Sciatic nerve (tissue), 2 donors: Measurements from ENCODE around the gene ZNF385B. TPM values are rescaled to one million over a fixed set of nuclear protein-coding genes. Genes with fewer than 3 reads are reported as not detected.

Experiments
- ATAC-seq: fragments of 200-7000 bp; cut with Tn5 transposase; one replicate; pipeline ENCODE4 v1.9.1; 2020; ENCODE audit warnings: mild to moderate bottlenecking, moderate library complexity
- DNase-seq: peaks from one replicate; pipeline ENCODE4 v3.0.0-alpha.2; 2020; ENCODE audit warnings: low spot score
- intact Hi-C: fragments of 100-400 bp; cut with DNase I; formaldehyde crosslinking; loops from one replicate; pipeline ENCODE4 v1.14.2; 2022
- total RNA-seq: library from RNA; stranded (reverse); fragmentation: NEBNext Ultra II Directional; extraction: Animal tissue kit (Norgen Biotek cat#: 25700); gene quantifications from one replicate; pipeline ENCODE4 v1.2.1, GENCODE V29; 2021
- donor health status: DM: no; HTN: no; CAD: no.
- donor health status: DM: no; HTN: no; CAD: no.

ZNF385B gene
- total RNA-seq, 1 donor from 2014 or later: 5.3 TPM

DNA sequence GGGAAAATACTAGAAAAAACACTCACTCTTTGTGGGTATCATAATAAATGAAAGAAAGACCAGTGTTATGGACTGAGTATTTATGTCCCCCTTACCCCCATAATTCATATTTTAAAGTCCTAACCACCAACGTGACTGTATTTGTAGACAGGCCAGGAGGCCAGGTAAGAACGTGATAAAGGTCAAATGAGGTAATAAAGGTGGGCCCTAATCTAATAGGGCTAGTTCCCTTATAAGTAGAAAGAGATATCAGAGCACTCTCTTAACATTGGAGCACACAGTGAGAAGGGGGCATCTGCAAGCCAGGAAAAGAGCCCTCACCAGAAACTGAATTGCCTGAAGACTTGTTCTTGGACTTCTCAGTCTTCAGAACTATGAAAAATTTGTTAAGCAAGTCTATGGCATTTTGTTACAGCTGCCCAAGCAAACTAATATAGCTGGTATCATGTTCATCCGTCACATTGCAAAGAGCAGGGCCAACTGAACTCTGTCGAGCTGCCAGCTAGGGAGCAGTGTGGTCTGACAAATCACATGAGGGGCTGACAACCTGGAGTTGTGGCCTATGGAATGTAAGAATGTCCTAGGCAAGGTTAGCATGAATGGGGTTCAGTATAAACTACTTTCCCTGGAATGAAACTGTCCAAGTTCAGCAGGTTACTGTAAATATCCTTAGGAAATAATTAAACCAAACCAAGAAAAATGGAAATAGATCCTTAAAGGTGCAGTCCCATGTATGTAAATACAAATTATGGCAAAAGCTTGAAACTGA is 280.9 kb downstream of the ZNF385B start:
- intact Hi-C loops: no loop called here
- ATAC-seq: no peak
- DNase-seq: no peak

DNA sequence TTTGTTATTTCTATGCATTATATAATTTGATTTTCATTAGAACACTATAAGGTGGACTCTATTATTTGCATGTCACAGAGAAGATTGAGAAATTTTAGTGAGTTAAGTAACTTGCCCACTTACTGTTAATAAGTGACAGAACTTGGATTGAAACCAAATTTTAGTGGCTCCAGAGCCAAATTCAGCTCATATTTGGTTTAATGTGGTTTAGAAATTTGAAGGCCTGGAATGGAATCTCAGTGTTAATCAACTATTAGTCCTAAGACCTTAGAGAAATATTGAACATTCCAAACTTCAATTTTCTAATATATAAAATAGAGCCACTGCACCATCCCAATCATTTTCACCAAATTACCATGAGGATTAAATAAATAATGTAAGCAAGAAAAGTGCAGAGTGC is 281.6 kb downstream of the ZNF385B start:
- ATAC-seq (no peak), DNase-seq (no peak)
- intact Hi-C loops: no loop called here

- intact Hi-C loops: no loop called here
Measured at GRCh38 chr2:179578171-179578916, 283.1 kb downstream of the ZNF385B start.

DNA sequence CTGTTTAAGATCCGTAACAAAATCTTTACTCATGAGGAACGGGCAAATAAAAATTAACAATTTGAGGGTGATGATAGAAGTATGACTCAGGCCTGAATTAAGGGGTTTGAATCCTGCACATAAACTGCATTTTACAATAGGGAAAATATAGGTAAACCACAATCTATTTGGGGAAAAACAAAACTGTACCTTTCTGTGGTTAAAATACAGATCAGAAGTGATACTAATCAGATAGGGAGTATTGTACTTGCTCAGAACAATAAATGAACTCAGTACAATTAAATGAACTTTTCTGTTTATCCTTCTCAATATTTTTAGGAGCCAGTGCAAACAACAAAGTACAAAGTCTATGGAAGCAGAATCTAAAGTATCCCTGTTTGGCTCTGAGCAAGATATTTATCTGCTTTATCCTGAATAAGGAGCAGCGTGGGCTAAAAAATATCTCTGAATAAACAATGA is 287.3 kb downstream of the ZNF385B start:
- no peak for ATAC-seq
- intact Hi-C loops: no loop called here

More at GRCh38 chr2:179578171-179578916, 283.1 kb downstream of the ZNF385B start:
- DNase-seq (no peak), ATAC-seq (no peak)

DNA sequence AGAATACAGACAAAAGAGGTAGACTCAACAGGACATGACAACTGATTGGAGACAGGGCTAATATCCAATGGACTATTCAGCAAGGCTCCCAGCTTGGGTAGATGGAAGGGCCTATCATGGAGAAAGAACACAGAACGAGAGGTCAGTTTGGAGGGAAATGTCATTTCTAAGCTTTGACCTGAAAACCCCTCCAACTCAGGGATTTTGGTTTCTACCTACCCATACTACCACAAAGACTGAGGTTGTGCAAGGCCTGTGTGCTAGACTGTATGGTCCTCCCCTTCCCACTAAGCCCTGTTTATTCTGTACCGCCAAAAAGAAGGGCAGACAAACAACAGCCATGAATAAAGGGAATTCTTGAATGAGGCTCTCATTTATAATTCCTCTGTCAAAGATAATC is 288.9 kb downstream of the ZNF385B start:
- no peak for ATAC-seq

More for the DNA sequence above, 287.3 kb downstream of the ZNF385B start:
- DNase-seq: no peak

DNA sequence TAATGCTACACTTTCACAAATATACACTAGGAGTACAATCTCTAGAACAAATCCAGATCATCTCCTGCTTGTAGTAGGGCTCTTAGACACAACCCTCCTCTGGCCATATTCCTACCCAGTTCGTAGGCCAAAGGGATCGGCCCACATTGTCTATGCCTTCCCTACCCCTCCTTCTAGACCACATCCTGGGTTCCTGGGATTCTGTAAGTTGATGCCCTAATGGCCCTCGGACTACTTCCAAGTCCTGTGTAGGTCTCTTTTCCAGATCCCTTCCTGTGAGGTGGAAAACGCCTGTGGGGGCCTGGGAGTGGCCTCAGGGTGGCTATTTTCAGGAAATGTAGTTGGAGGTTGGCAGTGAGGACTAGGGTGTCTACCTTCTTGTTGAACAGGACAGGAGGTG is 289.7 kb downstream of the ZNF385B start:
- ATAC-seq (no peak), DNase-seq (no peak)
- intact Hi-C loops: no loop called here

More for the DNA sequence above, 288.9 kb downstream of the ZNF385B start:
- intact Hi-C loops: no loop called here
- DNase-seq: no peak

- DNase-seq: no peak
- intact Hi-C loops: no loop called here
- ATAC-seq: peak; percentile 58
Measured at GRCh38 chr2:179571252-179571651, 290.2 kb downstream of the ZNF385B start.

DNA sequence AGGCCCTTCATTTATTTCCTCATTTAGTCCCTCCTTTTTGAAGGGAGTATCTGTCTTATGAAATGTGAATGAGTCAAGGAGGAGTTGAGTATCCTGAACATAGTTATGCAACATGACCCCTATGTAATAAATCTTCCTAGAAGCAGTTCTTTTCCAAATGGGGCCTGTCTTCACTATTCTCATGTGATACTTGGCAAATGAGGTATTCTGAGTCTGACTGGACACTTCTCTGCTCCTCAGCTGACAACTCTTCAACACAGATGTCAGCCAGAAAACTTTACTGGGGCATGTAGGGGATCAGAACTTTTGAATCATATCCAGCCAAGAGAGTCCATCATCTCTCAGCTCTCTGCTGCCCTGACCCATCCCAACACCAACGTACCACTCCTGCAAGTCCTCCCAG is 291.6 kb downstream of the ZNF385B start:
- no peak for DNase-seq
- ATAC-seq: peak; percentile 96
- intact Hi-C loops: no loop called here

GRCh38 chr2:179565807-179566206 is 295.6 kb downstream of the ZNF385B start:
- ATAC-seq: no peak
- intact Hi-C loops: no loop called here
- no peak for DNase-seq

- ATAC-seq: no peak
- intact Hi-C loops: no loop called here
- DNase-seq: no peak
Measured at GRCh38 chr2:179562330-179562885, 299.0 kb downstream of the ZNF385B start.

- DNase-seq (no peak), ATAC-seq (no peak)
- intact Hi-C loops: no loop called here
Measured at GRCh38 chr2:179561702-179562101, 299.7 kb downstream of the ZNF385B start.

DNA sequence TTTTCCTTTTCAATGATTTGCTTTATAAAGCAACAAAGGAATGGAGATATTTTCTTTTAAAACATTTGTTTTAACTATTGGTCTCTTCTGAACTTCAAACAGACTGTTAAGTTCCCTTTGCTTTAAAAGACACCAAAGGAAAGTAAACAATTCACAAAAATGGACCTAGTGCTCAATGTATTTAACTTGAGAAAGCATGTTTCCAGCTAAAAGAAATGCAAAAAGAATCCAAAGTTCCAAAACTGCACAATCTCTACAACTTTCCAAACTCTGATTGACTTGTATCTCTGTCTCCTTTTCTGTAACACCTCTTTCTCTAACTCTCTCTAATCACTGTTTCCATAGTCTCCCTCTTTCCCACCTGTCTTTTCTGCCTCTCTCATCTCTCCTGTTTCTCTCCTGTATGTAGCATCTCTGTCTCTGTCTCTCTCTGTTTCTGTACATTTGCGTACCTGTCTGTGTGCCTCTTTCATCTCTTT is 301.1 kb downstream of the ZNF385B start:
- DNase-seq (no peak), ATAC-seq (no peak)
- intact Hi-C loops: no loop called here

DNA sequence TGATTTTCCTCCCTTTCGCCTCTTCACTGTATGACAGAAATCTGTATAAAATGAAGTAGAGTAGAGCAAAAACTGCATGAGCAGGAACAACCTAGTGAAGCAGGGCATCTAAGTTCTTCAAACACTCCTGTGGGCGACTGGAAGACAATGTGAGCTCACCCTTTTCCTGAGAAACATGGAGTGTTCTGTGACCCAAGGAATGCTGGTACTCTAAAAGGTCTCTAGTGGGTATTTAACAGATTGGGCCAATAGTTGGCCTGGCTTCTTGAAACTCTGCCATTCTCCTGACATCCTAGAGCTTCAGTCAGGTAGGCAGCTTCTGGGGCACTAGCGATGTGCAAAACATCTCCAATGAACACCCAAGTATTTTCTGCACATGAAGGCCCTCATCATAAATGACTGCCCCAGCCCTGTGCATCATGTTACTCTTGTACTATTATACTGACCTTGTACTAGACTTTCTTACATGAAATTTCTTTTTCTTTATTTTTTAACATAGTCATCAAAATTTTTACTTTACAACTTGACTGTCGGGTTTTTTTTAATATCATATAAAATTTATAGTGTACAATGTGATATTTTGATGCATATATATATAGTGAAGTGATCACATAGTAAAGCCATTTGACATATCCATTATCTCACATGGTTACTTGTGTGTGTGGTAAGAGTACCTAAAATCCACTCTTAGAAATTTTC is 302.2 kb downstream of the ZNF385B start:
- ATAC-seq: no peak
- intact Hi-C loops: no loop called here

DNA sequence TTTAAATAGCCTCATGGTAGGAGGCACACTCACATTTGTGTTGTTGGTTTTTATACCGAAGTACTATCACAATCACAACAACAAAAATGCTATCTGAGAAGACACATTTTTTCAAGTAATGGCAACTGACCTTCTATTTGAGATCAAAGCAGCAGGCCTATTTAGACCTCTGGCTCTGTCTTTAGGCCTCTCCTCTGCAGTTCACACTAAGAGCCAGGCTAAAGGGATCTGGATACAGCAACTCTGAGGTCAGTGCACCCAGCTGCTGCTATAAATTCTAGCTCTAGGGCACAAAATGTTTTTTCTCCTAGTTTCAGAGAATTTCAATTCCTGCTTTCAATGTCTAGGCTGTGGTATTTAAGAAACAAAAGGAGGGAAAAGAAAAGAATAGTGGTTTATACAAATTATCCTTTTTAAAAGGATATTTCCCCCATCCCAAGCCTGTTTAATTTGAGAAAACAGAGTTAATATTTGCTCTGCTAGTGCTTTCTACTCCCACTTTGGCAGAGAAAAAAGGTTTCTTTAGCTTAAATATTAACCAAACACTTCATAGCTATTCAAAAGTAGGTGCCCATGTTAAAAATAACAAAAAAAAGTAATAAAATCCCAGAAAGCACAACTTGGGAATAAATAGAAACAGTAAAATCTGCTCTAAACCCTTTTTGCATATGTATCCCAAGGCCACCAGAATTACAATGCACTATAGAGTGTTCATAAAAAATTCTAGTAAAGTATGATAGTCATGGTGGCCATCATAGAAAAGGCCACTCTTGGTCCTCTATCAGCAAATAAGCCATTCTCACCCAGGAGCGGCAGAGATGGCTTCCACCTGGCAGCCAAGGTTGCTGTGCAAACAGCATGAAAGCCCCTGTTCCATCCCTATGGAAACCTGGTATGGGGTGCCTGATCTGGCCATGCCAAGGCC is 303.1 kb downstream of the ZNF385B start:
- intact Hi-C loops: no loop called here
- no peak for ATAC-seq
- DNase-seq: no peak

More for the DNA sequence above, 302.2 kb downstream of the ZNF385B start:
- no peak for DNase-seq

- DNase-seq: no peak
- no peak for ATAC-seq
Measured at GRCh38 chr2:179556425-179556824, 305.0 kb downstream of the ZNF385B start.

DNA sequence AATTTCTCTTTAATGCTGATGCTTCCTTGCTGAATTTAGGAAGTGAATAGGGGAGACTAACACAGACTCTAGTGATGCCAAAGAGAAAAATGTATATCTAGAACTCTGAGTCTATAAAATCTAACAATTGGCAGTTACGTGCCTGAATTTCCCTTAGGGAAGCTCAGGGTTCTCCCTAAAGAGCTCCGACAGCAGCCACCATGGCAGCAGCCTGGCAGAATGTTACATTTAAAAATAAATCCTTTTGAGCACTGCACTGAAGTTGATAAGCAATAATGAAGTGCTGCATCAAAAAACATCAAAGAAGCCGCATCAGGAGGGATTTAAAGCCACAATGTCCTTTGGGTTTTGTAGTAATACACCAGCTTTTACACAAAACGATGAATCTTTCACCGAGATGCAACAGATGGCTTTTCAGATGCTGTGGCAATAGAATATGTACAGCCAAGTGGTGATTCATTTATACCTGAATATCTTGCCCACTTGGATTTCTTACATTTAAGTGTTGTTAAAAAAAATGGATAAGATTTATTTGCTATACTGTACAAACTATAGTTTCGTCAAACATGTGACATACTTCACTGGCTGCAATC is 305.6 kb downstream of the ZNF385B start:
- ATAC-seq (no peak), DNase-seq (no peak)
- intact Hi-C loops: no loop called here

More at GRCh38 chr2:179556425-179556824, 305.0 kb downstream of the ZNF385B start:
- intact Hi-C loops: no loop called here

DNA sequence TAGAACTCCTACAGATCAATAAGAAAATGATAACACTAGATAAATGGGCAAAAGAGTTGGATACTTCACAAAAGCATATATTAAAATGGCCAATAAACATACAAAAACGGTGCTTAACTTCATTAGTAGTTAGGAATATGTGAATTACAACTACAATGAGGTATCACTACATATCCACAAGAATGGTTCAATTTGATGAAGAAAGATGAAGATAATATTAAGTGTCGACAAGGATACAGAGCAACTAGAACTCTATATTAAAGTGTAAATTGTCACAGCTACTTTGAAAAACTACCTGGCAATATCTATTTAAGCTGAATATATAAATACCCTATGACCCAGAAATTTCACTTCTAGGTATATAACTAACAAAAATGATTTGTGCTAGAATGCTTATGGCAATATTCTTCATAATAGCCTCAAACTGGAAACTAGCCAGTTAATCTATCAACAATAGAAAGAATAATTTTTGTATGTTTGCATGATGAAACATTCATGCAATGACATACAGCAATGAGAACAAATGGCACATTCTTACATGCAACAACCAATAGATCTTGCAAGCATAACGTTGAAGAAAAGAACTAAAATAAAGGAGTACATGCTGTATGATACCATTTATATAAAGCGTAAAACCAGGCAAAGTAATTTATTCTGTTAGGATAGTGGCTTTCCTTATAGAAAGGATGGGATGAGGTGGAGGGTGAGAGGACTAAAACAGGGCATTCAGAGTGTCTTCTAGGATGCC is 306.6 kb downstream of the ZNF385B start:
- DNase-seq: no peak
- intact Hi-C loops: no loop called here
- ATAC-seq: no peak
